ENCODE results near the gene ARAP2.

The ARAP2 gene

DNA sequence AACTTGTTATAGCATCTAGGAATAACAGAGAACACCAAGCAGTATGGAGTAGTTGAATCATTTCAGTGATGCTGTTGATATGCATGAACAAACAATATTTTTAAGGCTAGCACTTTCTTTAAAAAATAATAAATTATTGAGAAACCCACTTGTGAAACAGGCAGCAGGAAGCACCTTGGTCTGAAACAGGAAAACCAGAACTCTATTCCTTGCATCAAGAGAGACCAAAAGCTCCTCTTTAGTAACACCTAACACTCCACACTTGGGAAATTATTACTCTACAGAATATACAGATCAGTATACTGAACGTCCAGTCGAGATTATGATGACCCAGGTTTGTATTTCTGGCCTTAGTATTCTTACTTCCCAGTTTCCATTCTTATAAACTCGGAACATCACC lies 129.0 kb downstream of the ARAP2 start:
- TF ChIP-seq RAD21 (IDR thresholded peaks at IDR 0.05; ENCODE audit: low read depth) (no peak), FOXM1 (IDR thresholded peaks at IDR 0.05; ENCODE audit: borderline replicate concordance, low read depth) (no peak), EP300 (IDR thresholded peaks at IDR 0.05; ENCODE audit: borderline replicate concordance) (no peak), CREB1 (IDR thresholded peaks at IDR 0.05; ENCODE audit: low read depth) (no peak), EGR1 (IDR thresholded peaks at IDR 0.05) (no peak), TCF12 (IDR thresholded peaks at IDR 0.05; ENCODE audit: low read depth) (no peak), ZBTB7A (IDR thresholded peaks at IDR 0.05; ENCODE audit: low read depth) (no peak), YY1 (IDR thresholded peaks at IDR 0.05; ENCODE audit: low read depth) (no peak)
- TF ChIP-seq, protein P1, sequence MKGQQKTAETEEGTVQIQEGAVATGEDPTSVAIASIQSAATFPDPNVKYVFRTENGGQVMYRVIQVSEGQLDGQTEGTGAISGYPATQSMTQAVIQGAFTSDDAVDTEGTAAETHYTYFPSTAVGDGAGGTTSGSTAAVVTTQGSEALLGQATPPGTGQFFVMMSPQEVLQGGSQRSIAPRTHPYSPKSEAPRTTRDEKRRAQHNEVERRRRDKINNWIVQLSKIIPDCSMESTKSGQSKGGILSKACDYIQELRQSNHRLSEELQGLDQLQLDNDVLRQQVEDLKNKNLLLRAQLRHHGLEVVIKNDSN (IDR thresholded peaks at IDR 0.05), result no peak
- TF ChIP-seq, protein P2, sequence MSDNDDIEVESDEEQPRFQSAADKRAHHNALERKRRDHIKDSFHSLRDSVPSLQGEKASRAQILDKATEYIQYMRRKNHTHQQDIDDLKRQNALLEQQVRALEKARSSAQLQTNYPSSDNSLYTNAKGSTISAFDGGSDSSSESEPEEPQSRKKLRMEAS (IDR thresholded peaks at IDR 0.05), result no peak

DNA sequence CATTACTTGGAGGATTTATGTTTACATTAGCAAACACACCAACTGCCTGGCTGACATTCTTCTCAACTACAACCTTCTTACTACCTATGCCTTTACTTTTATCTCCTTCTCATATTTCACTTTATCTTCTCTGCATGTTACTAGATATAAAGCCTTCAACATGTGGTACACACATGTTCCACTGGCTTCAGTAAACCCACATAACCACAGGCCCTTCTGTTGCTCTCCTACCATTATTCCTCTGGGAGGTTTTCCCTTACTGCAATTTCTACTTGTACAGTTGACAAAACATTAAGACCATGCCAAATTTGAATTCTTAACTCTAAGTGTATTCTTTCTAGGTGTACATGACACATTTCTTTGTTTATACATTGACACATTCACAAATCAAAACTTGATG lies 133.1 kb downstream of the ARAP2 start:
- TF ChIP-seq CREB1 (IDR thresholded peaks at IDR 0.05; ENCODE audit: low read depth) (no peak), TCF12 (IDR thresholded peaks at IDR 0.05; ENCODE audit: low read depth) (no peak), YY1 (IDR thresholded peaks at IDR 0.05; ENCODE audit: low read depth) (no peak), ZBTB7A (IDR thresholded peaks at IDR 0.05; ENCODE audit: low read depth) (no peak), CEBPB (IDR thresholded peaks at IDR 0.05) (no peak), NFIC (IDR thresholded peaks at IDR 0.05) (no peak), EP300 (IDR thresholded peaks at IDR 0.05; ENCODE audit: borderline replicate concordance) (no peak), TAF1 (IDR thresholded peaks at IDR 0.05; ENCODE audit: low read depth) (no peak), FOXM1 (IDR thresholded peaks at IDR 0.05; ENCODE audit: borderline replicate concordance, low read depth) (no peak), TEAD4 (IDR thresholded peaks at IDR 0.05) (no peak), RAD21 (IDR thresholded peaks at IDR 0.05; ENCODE audit: low read depth) (no peak), EGR1 (IDR thresholded peaks at IDR 0.05) (no peak)
- TF ChIP-seq, protein P2 (IDR thresholded peaks at IDR 0.05), result no peak
- TF ChIP-seq, protein P1 (IDR thresholded peaks at IDR 0.05), result no peak
- TF ChIP-seq, protein P3, sequence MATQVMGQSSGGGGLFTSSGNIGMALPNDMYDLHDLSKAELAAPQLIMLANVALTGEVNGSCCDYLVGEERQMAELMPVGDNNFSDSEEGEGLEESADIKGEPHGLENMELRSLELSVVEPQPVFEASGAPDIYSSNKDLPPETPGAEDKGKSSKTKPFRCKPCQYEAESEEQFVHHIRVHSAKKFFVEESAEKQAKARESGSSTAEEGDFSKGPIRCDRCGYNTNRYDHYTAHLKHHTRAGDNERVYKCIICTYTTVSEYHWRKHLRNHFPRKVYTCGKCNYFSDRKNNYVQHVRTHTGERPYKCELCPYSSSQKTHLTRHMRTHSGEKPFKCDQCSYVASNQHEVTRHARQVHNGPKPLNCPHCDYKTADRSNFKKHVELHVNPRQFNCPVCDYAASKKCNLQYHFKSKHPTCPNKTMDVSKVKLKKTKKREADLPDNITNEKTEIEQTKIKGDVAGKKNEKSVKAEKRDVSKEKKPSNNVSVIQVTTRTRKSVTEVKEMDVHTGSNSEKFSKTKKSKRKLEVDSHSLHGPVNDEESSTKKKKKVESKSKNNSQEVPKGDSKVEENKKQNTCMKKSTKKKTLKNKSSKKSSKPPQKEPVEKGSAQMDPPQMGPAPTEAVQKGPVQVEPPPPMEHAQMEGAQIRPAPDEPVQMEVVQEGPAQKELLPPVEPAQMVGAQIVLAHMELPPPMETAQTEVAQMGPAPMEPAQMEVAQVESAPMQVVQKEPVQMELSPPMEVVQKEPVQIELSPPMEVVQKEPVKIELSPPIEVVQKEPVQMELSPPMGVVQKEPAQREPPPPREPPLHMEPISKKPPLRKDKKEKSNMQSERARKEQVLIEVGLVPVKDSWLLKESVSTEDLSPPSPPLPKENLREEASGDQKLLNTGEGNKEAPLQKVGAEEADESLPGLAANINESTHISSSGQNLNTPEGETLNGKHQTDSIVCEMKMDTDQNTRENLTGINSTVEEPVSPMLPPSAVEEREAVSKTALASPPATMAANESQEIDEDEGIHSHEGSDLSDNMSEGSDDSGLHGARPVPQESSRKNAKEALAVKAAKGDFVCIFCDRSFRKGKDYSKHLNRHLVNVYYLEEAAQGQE (IDR thresholded peaks at IDR 0.05; ENCODE audit: low read depth), result no peak

DNA sequence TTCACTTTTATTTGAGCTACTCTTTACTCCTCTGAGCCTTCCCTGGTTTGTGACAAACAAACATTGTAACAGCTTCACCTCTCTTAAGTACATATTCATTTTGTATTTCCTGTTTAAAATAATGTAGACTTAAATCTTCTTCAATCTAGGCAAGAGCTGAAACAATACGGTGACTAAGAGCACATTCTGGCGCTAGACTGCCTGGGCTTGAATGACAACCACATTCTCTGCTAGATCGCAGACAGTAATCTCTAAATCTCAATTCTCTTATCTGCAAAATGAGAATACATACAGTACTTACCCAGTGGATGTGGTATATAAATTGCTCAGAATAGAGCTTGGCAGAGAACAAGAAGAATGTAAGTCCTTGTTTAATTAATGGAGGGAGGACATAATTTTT lies 144.8 kb downstream of the ARAP2 start:
- TF ChIP-seq ZBTB7A (IDR thresholded peaks at IDR 0.05; ENCODE audit: low read depth) (no peak), NFIC (IDR thresholded peaks at IDR 0.05) (no peak), CEBPB (IDR thresholded peaks at IDR 0.05) (no peak), CREB1 (IDR thresholded peaks at IDR 0.05; ENCODE audit: low read depth) (no peak), EP300 (IDR thresholded peaks at IDR 0.05; ENCODE audit: borderline replicate concordance) (no peak), TAF1 (IDR thresholded peaks at IDR 0.05; ENCODE audit: low read depth) (no peak), YY1 (IDR thresholded peaks at IDR 0.05; ENCODE audit: low read depth) (no peak), TCF12 (IDR thresholded peaks at IDR 0.05; ENCODE audit: low read depth) (no peak), TEAD4 (IDR thresholded peaks at IDR 0.05) (no peak), EGR1 (IDR thresholded peaks at IDR 0.05) (no peak), RAD21 (IDR thresholded peaks at IDR 0.05; ENCODE audit: low read depth) (no peak), FOXM1 (IDR thresholded peaks at IDR 0.05; ENCODE audit: borderline replicate concordance, low read depth) (no peak)
- TF ChIP-seq, protein P2 (IDR thresholded peaks at IDR 0.05), result no peak
- TF ChIP-seq, protein P1 (IDR thresholded peaks at IDR 0.05), result no peak
- TF ChIP-seq, protein P3 (IDR thresholded peaks at IDR 0.05; ENCODE audit: low read depth), result no peak

DNA sequence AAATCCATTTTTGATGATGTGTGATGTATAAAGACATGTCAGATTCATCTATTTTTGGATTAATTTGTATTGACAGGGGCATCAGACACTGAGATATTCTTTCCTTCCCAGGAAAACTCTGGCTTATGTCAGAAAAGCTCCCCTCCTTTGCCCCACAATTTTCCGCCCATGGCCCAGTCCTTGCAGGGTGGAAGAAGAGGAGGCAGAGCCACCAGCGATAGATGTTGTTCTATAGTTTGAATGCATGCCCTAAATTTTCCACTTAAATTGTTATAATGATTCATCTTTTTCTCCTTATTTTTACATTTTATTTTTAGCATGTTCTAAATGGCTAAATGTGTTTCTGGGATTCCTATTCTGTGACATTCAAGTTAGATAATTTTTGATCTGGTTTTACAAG lies 149.3 kb downstream of the ARAP2 start:
- TF ChIP-seq EP300 (IDR thresholded peaks at IDR 0.05; ENCODE audit: borderline replicate concordance), result no peak
- no peak for TF ChIP-seq RAD21 (IDR thresholded peaks at IDR 0.05; ENCODE audit: low read depth)
- no peak for TF ChIP-seq EGR1 (IDR thresholded peaks at IDR 0.05)
- no peak for TF ChIP-seq YY1 (IDR thresholded peaks at IDR 0.05; ENCODE audit: low read depth)
- TF ChIP-seq CREB1 (IDR thresholded peaks at IDR 0.05; ENCODE audit: low read depth), result no peak
- TF ChIP-seq TCF12 (IDR thresholded peaks at IDR 0.05; ENCODE audit: low read depth), result no peak
- TF ChIP-seq CEBPB (IDR thresholded peaks at IDR 0.05), result no peak
- no peak for TF ChIP-seq TEAD4 (IDR thresholded peaks at IDR 0.05)
- TF ChIP-seq, protein P1 (IDR thresholded peaks at IDR 0.05), result no peak
- TF ChIP-seq, protein P2 (IDR thresholded peaks at IDR 0.05), result no peak
- no peak for TF ChIP-seq ZBTB7A (IDR thresholded peaks at IDR 0.05; ENCODE audit: low read depth)
- TF ChIP-seq, protein P3 (IDR thresholded peaks at IDR 0.05; ENCODE audit: low read depth), result no peak
- TF ChIP-seq NFIC (IDR thresholded peaks at IDR 0.05), result no peak
- no peak for TF ChIP-seq FOXM1 (IDR thresholded peaks at IDR 0.05; ENCODE audit: borderline replicate concordance, low read depth)
- TF ChIP-seq TAF1 (IDR thresholded peaks at IDR 0.05; ENCODE audit: low read depth), result no peak
